ENCODE results near the gene CCL26. TPM values are rescaled to one million over a fixed set of nuclear protein-coding genes. Genes with fewer than 3 reads are reported as not detected.
A peak's percentile ranks its signal among the peaks of the same experiment; 100 is the strongest.

CCL26 gene
- total and polyA plus RNA-seq, 9 of the 15 experiments (the other 6 are each of a cell fraction or from before 2014, with no cell fraction given): 2.3 to 26.8 (median 8.4) TPM

- H3K9me1 ChIP-seq (ENCODE audit: control insufficient read depth, insufficient read depth, low read length): no peaks in the 10 kb centered on the region
- peak overlapping the region; percentile 57 for H3K27ac ChIP-seq (ENCODE audit: extremely low read depth, low read depth, low read length)
- H3K4me1 ChIP-seq (replicated peaks in 1 of 2; ENCODE audit: control insufficient read depth in 2 of 2, insufficient read depth in 2 of 2, low read length in 2 of 2): peaks cover 33 to 41% of the 10 kb centered on the region in 2 experiments
- H3K27me3 ChIP-seq (ENCODE audit: control insufficient read depth in 2 of 2, insufficient read depth in 2 of 2, low read length in 2 of 2): no peaks in the 10 kb centered on the region
- no peak for ATAC-seq
- ChIA-PET CTCF (ENCODE audit: low intra/inter-chr PET ratio) (no interaction called here), POLR2A (interaction anchor here (1.7 kb wide), 1 partner anchor 76 kb away, joined by 4 read pairs; no protein-coding TSS in a partner anchor)
- 8% methylated on average over 13 of the region's 13 CpGs for WGBS (ENCODE audit: insufficient coverage, low coverage, missing lambda C conversion rate)
- H3K9ac ChIP-seq (ENCODE audit: insufficient read depth in 1 of 2, low read depth in 2 of 2, low read length in 2 of 2): peak overlapping the region; percentile 47 to 77; a peak in 3 of 4 replicates
- H2AFZ ChIP-seq (ENCODE audit: low read depth, low read length): peak overlapping the region; percentile 91
- peaks cover 17% of the 10 kb centered on the region for H3K79me2 ChIP-seq (ENCODE audit: control insufficient read depth, insufficient read depth, low read length)
- no peaks in the 10 kb centered on the region for H4K20me1 ChIP-seq (replicated peaks; ENCODE audit: control insufficient read depth, insufficient read depth, low read length)
- 0 out of 2 replicates have a peak overlapping the region, but pooled peaks have one; percentile 5 for H3K4me3 ChIP-seq
- intact Hi-C loops (cut with micrococcal nuclease): no loop called here
- H3K4me2 ChIP-seq (ENCODE audit: insufficient read depth, low read length): peak overlapping the region; percentile 71
- FAIRE-seq: peak; percentile 89
- BruUV-seq (replicated peaks): no TSS peak
- no peaks in the 10 kb centered on the region for H3K9me3 ChIP-seq (replicated peaks; ENCODE audit: control insufficient read depth, insufficient read depth, low read depth, low read length)
- no peaks in the 10 kb centered on the region for H3K36me3 ChIP-seq (ENCODE audit: control insufficient read depth, insufficient read depth, low read length)
- DNase-seq (ENCODE audit: extremely low read depth in 1 of 4, low spot score in 3 of 4): peak in 2 of 4 experiments; percentile 53 to 84
- in situ Hi-C loops (cut with MboI): no loop called here
- TF ChIP-seq ZBTB2 (IDR thresholded peaks at IDR 0.05) (peak; percentile 60; the same call in 1 of the 2 replicates), GABPA (tag; conservative IDR thresholded peaks at IDR 0.05; ENCODE audit: low read depth) (0 out of 2 replicates have a peak, but pooled peaks have one; percentile 18), ILK (tag; IDR thresholded peaks at IDR 0.05; ENCODE audit: borderline replicate concordance, low read depth) (no peak), RCOR1 (IDR thresholded peaks at IDR 0.05; ENCODE audit: borderline replicate concordance in 1 of 2, low read depth in 2 of 2, low read length in 2 of 2) (peak in 1 of 2 experiments; percentile 73; a peak in 1 of 4 replicates), E2F3 (CRISPR knock-in tag; IDR thresholded peaks at IDR 0.05) (no peak), CBFA2T2 (conservative IDR thresholded peaks at IDR 0.05) (peak; percentile 12; the same call in 1 of the 2 replicates), BMI1 (IDR thresholded peaks at IDR 0.05; ENCODE audit: low read length) (no peak), JUN (IDR thresholded peaks at IDR 0.05; ENCODE audit: borderline replicate concordance, low read depth, low read length) (no peak), JUN (CRISPR knock-in tag; IDR thresholded peaks at IDR 0.05; ENCODE audit: borderline replicate concordance) (no peak), ZFX (CRISPR knock-in tag; IDR thresholded peaks at IDR 0.05) (peak; percentile 54)
- TF ChIP-seq, protein P1, sequence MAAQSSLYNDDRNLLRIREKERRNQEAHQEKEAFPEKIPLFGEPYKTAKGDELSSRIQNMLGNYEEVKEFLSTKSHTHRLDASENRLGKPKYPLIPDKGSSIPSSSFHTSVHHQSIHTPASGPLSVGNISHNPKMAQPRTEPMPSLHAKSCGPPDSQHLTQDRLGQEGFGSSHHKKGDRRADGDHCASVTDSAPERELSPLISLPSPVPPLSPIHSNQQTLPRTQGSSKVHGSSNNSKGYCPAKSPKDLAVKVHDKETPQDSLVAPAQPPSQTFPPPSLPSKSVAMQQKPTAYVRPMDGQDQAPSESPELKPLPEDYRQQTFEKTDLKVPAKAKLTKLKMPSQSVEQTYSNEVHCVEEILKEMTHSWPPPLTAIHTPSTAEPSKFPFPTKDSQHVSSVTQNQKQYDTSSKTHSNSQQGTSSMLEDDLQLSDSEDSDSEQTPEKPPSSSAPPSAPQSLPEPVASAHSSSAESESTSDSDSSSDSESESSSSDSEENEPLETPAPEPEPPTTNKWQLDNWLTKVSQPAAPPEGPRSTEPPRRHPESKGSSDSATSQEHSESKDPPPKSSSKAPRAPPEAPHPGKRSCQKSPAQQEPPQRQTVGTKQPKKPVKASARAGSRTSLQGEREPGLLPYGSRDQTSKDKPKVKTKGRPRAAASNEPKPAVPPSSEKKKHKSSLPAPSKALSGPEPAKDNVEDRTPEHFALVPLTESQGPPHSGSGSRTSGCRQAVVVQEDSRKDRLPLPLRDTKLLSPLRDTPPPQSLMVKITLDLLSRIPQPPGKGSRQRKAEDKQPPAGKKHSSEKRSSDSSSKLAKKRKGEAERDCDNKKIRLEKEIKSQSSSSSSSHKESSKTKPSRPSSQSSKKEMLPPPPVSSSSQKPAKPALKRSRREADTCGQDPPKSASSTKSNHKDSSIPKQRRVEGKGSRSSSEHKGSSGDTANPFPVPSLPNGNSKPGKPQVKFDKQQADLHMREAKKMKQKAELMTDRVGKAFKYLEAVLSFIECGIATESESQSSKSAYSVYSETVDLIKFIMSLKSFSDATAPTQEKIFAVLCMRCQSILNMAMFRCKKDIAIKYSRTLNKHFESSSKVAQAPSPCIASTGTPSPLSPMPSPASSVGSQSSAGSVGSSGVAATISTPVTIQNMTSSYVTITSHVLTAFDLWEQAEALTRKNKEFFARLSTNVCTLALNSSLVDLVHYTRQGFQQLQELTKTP (IDR thresholded peaks at IDR 0.05; ENCODE audit: low read depth in 1 of 2, partially characterized antibody in 2 of 2): peak; percentile 10 to 60
- TF ChIP-seq, protein P2, sequence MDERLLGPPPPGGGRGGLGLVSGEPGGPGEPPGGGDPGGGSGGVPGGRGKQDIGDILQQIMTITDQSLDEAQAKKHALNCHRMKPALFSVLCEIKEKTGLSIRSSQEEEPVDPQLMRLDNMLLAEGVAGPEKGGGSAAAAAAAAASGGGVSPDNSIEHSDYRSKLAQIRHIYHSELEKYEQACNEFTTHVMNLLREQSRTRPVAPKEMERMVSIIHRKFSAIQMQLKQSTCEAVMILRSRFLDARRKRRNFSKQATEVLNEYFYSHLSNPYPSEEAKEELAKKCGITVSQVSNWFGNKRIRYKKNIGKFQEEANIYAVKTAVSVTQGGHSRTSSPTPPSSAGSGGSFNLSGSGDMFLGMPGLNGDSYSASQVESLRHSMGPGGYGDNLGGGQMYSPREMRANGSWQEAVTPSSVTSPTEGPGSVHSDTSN (CRISPR knock-in tag; IDR thresholded peaks at IDR 0.05; ENCODE audit: low read depth): no peak
- TF ChIP-seq, protein P2 (tag; conservative IDR thresholded peaks at IDR 0.05; ENCODE audit: low read depth): peak; percentile 64
Observed at GRCh38 chr7:75740846-75741497, 31.0 kb downstream of the CCL26 start.
